Measurements from ENCODE around the gene TNS4. TPM values are rescaled to one million over a fixed set of nuclear protein-coding genes. Genes with fewer than 3 reads are reported as not detected.

TNS4 gene
- total and polyA plus RNA-seq, 4 donors: 0.29 TPM; not detected in 3

DNA sequence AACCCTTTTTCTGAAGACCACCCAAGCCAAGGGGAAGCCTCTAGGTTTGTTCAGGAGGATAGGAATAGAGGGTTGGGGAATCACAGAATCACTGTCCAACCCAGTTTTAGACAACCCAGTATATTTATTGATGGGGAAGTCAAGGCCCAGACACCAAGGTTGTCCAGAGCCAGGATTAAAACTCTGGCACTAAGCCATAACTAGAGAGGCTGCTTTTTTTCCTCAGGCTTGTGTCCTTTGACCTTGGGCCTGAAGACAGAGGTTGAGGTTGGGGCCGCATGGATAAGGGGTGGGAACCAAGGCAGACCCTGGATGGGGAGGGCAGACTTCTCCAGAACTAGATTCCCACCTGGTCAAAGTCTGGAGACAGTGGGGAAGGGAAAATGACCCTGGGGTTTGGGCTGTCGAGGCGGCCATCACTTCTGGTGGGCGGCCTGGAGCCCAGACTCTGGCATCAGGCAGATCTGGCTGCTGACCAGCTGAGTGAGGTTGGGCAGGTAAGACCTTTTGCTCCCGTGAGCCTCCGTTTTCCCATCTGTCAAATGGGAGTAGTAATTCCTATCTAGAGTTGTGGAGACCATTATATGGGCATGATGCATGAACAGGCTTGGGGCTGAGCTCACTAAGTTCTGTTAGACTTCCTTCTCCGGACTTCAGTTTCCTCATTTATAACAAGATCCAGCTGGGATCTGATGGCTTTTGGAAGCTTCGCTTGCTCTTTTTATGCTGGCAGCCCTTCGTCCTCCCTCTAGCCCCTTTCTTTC lies 40.3 kb downstream of the TNS4 start:
- Histone ChIP-seq H3K36me3 (ENCODE audit: control insufficient read depth, insufficient read depth, low read length) (peaks cover 9% of the 10 kb centered on the region), H3K4me3 (ENCODE audit: low read depth, low read length) (no peak overlapping the region), H3K4me1 (ENCODE audit: control insufficient read depth, insufficient read depth, low read length) (peaks cover 61% of the 10 kb centered on the region), H3K9me3 (ENCODE audit: control insufficient read depth, insufficient read depth, low read length) (no peaks in the 10 kb centered on the region), H3K27me3 (ENCODE audit: control insufficient read depth, insufficient read depth, low read length) (peaks cover 3% of the 10 kb centered on the region), H3K27ac (ENCODE audit: low read depth, low read length) (peak overlapping the region; percentile 47)
- DNase-seq (ENCODE audit: low read depth in 4 of 6, low spot score in 6 of 6): no peak
- WGBS (ENCODE audit: insufficient coverage): 94% methylated on average over 5 of the region's 9 CpGs

- DNase-seq (ENCODE audit: low read depth in 4 of 6, low spot score in 6 of 6): peak in 1 of 6 donors; percentile 79
- peaks cover 3% of the 10 kb centered on the region for H3K27me3 ChIP-seq (ENCODE audit: control insufficient read depth, insufficient read depth, low read length)
- 43% methylated on average over 1 of the region's 3 CpGs for WGBS (ENCODE audit: insufficient coverage)
- peaks cover 9% of the 10 kb centered on the region for H3K36me3 ChIP-seq (ENCODE audit: control insufficient read depth, insufficient read depth, low read length)
- no peak overlapping the region for H3K4me3 ChIP-seq (ENCODE audit: low read depth, low read length)
- H3K9me3 ChIP-seq (ENCODE audit: control insufficient read depth, insufficient read depth, low read length): no peaks in the 10 kb centered on the region
- H3K4me1 ChIP-seq (ENCODE audit: control insufficient read depth, insufficient read depth, low read length): peaks cover 61% of the 10 kb centered on the region
- no peak overlapping the region for H3K27ac ChIP-seq (ENCODE audit: low read depth, low read length)
Observed at GRCh38 chr17:40460604-40460967, 40.8 kb downstream of the TNS4 start.

DNA sequence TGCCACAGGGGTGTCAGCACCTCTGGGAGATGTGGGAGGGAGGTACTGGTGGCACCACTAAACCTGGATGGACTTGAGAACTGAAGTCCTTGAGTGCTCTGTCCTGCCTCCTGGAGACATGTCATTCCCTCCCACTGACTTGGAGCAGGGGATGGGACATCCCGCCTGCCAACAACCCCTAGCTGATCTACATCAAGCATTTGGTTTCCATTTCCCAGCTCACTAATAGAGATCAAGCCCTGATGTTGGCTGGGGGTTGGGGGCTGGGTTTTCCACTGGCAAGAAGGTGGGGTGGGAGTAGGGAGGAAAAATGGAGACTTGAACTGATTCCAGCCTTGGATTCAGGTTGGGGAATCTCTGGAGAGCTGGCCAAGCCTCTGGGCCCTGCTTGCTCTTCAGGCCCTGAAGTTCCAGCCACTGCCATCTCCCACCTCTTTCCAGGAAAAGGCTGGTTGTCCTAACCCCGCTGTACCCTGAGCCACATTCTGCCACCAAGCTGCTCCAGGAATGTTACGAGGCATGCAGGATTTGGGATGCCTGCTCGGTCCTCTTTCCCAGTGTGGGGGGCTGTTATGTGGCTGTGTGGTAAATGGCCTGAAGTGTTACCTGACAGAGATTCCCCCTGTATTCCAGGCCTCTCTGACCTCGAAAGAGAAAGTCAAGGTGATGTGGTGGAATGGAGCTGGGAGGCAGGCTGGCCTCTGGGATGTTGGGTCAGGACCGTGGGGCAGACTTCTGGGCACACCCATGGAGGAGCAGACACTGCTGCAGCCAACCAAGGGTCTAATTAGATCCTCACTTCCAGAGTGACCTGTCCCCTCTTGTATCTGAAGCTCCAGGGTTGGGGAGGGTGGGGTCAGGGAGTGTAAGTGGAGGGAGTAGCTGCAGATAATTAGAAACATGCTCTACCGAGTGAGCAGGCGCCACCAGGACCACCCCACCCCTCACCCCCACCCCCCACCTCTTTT lies 41.5 kb downstream of the TNS4 start:
- H3K4me1 ChIP-seq (ENCODE audit: control insufficient read depth, insufficient read depth, low read length): peaks cover 61% of the 10 kb centered on the region
- H3K27ac ChIP-seq (ENCODE audit: low read depth, low read length): no peak overlapping the region

DNA sequence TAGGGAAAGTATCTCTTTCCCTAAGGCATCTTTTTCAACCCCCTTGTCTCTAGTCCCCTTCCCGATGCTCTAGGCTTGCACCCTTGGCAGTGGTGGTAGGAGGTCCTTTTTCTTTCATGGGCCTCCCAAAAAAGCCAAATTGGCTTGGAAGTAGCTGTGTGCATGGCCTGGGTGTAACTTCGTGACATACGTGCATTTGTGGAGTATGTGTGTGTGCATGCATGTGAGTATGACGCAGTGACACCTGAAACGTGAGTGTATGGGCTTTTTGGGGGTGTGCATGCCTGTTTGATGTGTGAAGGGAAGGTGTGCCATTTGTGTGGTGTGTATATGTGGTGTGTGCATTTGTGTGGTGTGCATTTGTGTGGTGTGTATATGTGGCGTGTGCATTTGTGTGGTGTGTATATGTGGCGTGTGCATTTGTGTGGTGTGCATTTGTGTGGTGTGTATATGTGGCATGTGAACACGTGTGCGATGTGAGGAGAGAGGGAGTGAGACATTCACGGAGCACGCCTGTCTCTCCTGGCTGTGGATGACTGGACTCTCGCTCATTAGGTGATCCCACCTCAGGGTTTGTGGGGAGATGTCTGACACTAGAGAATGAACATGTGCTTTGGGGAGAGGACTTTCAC lies 42.5 kb downstream of the TNS4 start:
- WGBS (ENCODE audit: insufficient coverage): 94% methylated on average over 10 of the region's 12 CpGs
- H3K4me3 ChIP-seq (ENCODE audit: low read depth, low read length): no peak overlapping the region
- peaks cover 3% of the 10 kb centered on the region for H3K27me3 ChIP-seq (ENCODE audit: control insufficient read depth, insufficient read depth, low read length)
- no peaks in the 10 kb centered on the region for H3K9me3 ChIP-seq (ENCODE audit: control insufficient read depth, insufficient read depth, low read length)
- no peak for DNase-seq (ENCODE audit: low read depth in 4 of 6, low spot score in 6 of 6)
- peaks cover 61% of the 10 kb centered on the region for H3K4me1 ChIP-seq (ENCODE audit: control insufficient read depth, insufficient read depth, low read length)
- H3K36me3 ChIP-seq (ENCODE audit: control insufficient read depth, insufficient read depth, low read length): peaks cover 10% of the 10 kb centered on the region
- H3K27ac ChIP-seq (ENCODE audit: low read depth, low read length): peak overlapping the region; percentile 68

More for the DNA sequence above, 41.5 kb downstream of the TNS4 start:
- DNase-seq (ENCODE audit: low read depth in 4 of 6, low spot score in 6 of 6): no peak
- WGBS (ENCODE audit: insufficient coverage): 64% methylated on average over 2 of the region's 8 CpGs
- Histone ChIP-seq H3K4me3 (ENCODE audit: low read depth, low read length) (no peak overlapping the region), H3K9me3 (ENCODE audit: control insufficient read depth, insufficient read depth, low read length) (no peaks in the 10 kb centered on the region), H3K36me3 (ENCODE audit: control insufficient read depth, insufficient read depth, low read length) (peaks cover 9% of the 10 kb centered on the region), H3K27me3 (ENCODE audit: control insufficient read depth, insufficient read depth, low read length) (peaks cover 3% of the 10 kb centered on the region)

DNA sequence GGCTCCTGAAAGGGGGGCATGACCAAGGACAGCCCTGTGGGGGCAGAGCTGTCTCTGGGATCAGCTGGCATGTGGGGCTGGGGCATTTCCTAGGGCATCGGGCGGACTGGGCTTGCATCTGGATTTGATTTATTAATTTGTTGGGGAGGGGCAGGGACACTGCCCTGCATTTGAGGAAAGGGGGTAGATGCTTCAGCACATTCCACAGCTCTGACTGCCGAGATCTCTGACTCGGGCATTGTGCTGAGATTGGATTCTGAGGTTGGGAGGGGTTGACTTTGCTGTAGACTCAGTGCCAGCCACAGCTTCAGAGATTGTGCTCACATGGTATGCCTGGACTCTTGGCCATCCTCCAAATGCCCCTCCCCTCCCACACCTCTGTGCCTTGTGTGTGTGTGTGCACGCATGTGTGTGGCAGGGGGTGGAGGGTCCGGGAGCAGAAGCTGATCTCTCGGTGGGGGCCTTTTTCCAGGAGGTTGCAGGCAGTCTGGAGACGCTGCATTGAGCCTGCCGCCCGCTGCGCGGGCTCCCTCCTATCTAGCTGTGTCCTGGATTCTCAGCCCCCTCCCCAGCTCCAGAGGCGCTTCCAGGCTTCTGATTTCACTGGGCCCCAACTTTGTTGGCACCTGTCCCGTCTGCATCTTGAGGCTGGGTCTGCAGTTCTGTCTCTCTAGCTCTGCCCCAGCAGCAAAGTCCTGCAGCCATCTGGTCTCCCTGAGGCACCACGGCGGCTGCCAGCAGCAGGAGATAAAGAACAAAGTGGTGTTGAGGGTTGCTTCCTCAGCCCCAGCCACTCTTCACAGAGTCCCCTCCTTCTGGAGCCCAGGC lies 43.2 kb downstream of the TNS4 start:
- peaks cover 16% of the 10 kb centered on the region for H3K36me3 ChIP-seq (ENCODE audit: control insufficient read depth, insufficient read depth, low read length)
- DNase-seq (ENCODE audit: low read depth in 4 of 6, low spot score in 6 of 6): peak in 2 of 6 donors; percentile 66 to 75
- peaks cover 54% of the 10 kb centered on the region for H3K4me1 ChIP-seq (ENCODE audit: control insufficient read depth, insufficient read depth, low read length)
- H3K9me3 ChIP-seq (ENCODE audit: control insufficient read depth, insufficient read depth, low read length): no peaks in the 10 kb centered on the region
- H3K4me3 ChIP-seq (ENCODE audit: low read depth, low read length): no peak overlapping the region
- 23% methylated on average over 10 of the region's 16 CpGs for WGBS (ENCODE audit: insufficient coverage)
- peaks cover 3% of the 10 kb centered on the region for H3K27me3 ChIP-seq (ENCODE audit: control insufficient read depth, insufficient read depth, low read length)
- peak overlapping the region; percentile 68 for H3K27ac ChIP-seq (ENCODE audit: low read depth, low read length)

- H3K27me3 ChIP-seq (ENCODE audit: control insufficient read depth, insufficient read depth, low read length): peaks cover 3% of the 10 kb centered on the region
- H3K9me3 ChIP-seq (ENCODE audit: control insufficient read depth, insufficient read depth, low read length): no peaks in the 10 kb centered on the region
- peaks cover 46% of the 10 kb centered on the region for H3K4me1 ChIP-seq (ENCODE audit: control insufficient read depth, insufficient read depth, low read length)
- H3K4me3 ChIP-seq (ENCODE audit: low read depth, low read length): no peak overlapping the region
- H3K36me3 ChIP-seq (ENCODE audit: control insufficient read depth, insufficient read depth, low read length): peaks cover 23% of the 10 kb centered on the region
- 90% methylated on average over 2 of the region's 3 CpGs for WGBS (ENCODE audit: insufficient coverage)
- H3K27ac ChIP-seq (ENCODE audit: low read depth, low read length): peak overlapping the region; percentile 68
- no peak for DNase-seq (ENCODE audit: low read depth in 4 of 6, low spot score in 6 of 6)
Observed at GRCh38 chr17:40457369-40457768, 44.1 kb downstream of the TNS4 start.

DNA sequence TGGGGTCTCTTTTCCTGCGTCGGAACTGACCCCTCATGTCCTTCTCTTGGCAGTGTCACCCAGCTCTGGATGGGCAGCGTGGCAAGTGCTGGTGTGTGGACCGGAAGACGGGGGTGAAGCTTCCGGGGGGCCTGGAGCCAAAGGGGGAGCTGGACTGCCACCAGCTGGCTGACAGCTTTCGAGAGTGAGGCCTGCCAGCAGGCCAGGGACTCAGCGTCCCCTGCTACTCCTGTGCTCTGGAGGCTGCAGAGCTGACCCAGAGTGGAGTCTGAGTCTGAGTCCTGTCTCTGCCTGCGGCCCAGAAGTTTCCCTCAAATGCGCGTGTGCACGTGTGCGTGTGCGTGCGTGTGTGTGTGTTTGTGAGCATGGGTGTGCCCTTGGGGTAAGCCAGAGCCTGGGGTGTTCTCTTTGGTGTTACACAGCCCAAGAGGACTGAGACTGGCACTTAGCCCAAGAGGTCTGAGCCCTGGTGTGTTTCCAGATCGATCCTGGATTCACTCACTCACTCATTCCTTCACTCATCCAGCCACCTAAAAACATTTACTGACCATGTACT lies 44.9 kb downstream of the TNS4 start:
- Histone ChIP-seq H3K4me3 (ENCODE audit: low read depth, low read length) (no peak overlapping the region), H3K27me3 (ENCODE audit: control insufficient read depth, insufficient read depth, low read length) (peaks cover 3% of the 10 kb centered on the region), H3K4me1 (ENCODE audit: control insufficient read depth, insufficient read depth, low read length) (peaks cover 38% of the 10 kb centered on the region), H3K36me3 (ENCODE audit: control insufficient read depth, insufficient read depth, low read length) (peaks cover 24% of the 10 kb centered on the region), H3K9me3 (ENCODE audit: control insufficient read depth, insufficient read depth, low read length) (no peaks in the 10 kb centered on the region), H3K27ac (ENCODE audit: low read depth, low read length) (no peak overlapping the region)
- WGBS (ENCODE audit: insufficient coverage): 91% methylated on average over 15 of the region's 16 CpGs
- DNase-seq (ENCODE audit: low read depth in 4 of 6, low spot score in 6 of 6): no peak

GRCh38 chr17:40454613-40454995 lies 46.8 kb downstream of the TNS4 start:
- peaks cover 27% of the 10 kb centered on the region for H3K4me1 ChIP-seq (ENCODE audit: control insufficient read depth, insufficient read depth, low read length)
- WGBS (ENCODE audit: insufficient coverage): no CpG with 5 or more reads among the region's 2 CpGs

More at GRCh38 chr17:40454613-40454995, 46.8 kb downstream of the TNS4 start:
- H3K4me3 ChIP-seq (ENCODE audit: low read depth, low read length): no peak overlapping the region
- no peak for DNase-seq (ENCODE audit: low read depth in 4 of 6, low spot score in 6 of 6)
- H3K36me3 ChIP-seq (ENCODE audit: control insufficient read depth, insufficient read depth, low read length): peaks cover 24% of the 10 kb centered on the region
- H3K27ac ChIP-seq (ENCODE audit: low read depth, low read length): no peak overlapping the region
- no peaks in the 10 kb centered on the region for H3K9me3 ChIP-seq (ENCODE audit: control insufficient read depth, insufficient read depth, low read length)
- peaks cover 3% of the 10 kb centered on the region for H3K27me3 ChIP-seq (ENCODE audit: control insufficient read depth, insufficient read depth, low read length)
